Skin epidermis (tissue), 12 donors: Measurements from ENCODE around the gene ZNF283.

Experiments used
- H3K27ac ChIP-seq, 21 experiments: fragments of 200-600 bp; sonication (generic) in 11 of 21; one replicate each; pipeline ENCODE4 v1.5.0; 2020; ENCODE audit warnings: mild to moderate bottlenecking in 3 of 21, inconsistent platforms in 2 of 21, moderate library complexity in 2 of 21
- H3K4me3 ChIP-seq, 7 experiments: fragments of 200-600 bp; sonication (generic) in 2 of 7; one replicate each; pipeline ENCODE4 v1.5.0; 2020; ENCODE audit warnings: inconsistent platforms in 2 of 7, mild to moderate bottlenecking in 2 of 7, moderate library complexity in 1 of 7

ZNF283 gene

DNA sequence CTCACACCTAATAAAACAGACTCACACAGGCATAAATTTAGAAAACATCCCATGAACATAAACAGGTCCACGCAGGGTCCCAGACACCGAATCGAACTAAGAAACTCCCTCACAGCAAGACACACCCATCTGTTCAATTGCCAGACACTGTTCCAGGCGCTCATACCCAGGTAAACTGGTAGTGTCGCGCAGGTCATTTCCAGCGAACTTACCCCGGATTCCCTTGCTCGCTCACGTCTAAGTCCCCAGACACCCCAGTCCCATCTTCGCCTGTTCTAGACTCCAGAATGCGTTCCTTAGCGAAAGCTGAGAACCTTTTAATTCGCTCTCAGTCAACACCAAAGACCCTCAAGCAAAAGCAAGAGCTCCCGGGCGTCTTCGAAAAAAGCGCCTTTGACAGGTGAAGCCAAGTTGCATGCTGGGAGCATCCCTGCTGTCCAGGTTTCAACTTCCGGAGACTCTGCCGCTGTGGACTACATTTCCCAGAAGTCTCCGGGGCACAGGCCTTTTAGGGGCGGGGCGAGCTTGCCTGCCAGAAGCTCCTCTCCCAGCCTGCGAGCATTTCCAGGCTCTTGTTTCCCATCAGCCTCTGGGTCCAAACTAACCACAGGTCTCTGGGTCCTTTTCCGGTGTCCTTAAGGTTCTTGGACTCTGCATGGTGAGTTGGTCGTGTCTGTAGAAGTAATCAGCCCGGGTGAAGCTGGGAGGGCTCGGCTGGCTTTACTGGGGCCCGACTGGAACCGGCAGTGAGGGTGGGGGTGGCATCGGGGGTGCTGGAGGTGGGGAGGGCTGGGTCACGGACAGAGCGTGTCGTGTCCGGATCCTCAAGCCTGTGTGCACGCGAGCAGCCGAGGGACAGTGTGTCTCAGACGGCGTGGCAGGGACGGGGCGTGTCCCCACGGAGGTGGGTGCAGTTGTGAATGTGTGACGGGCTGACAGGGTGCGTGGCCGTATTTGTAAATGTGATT lies at the start of gene ZNF283:
Gene ZNF283, plus strand, starts transcription at position 535 of the 968 bp plus-strand sequence. CDS start 6,184 bp downstream, outside the sequence.
- Histone ChIP-seq H3K27ac (peak within 1 kb of the TSS in 18 of 21 experiments; percentile 32 to 81 (median 76)), H3K4me3 (peak within 1 kb of the TSS; percentile 44 to 76 (median 61))

DNA sequence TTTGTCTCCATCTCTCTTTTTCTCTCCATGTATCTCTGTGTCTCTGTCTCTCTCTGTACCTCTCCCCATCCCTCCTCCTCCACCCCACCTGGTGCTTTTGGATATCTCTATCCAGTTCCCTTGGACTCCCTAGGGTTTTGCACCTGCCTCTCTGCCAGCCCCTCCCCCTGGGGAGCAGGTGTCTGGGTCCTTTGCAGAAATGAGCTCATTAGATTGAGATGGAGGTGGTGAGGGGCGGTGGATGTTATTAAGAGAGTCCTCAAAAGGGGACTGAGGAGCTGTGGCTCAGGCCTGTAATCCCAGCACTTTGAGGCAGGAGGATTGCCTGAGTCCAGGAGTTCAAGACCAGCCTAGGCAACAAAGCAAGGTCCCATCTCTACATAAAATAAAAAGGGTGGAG lies 48.5 kb upstream of the ZNF283 start:
- Histone ChIP-seq H3K4me3 (peak overlapping the region in 5 of 7 experiments; percentile 14 to 47 (median 18)), H3K27ac (peak overlapping the region in 18 of 21 experiments; percentile 5 to 86 (median 69))

DNA sequence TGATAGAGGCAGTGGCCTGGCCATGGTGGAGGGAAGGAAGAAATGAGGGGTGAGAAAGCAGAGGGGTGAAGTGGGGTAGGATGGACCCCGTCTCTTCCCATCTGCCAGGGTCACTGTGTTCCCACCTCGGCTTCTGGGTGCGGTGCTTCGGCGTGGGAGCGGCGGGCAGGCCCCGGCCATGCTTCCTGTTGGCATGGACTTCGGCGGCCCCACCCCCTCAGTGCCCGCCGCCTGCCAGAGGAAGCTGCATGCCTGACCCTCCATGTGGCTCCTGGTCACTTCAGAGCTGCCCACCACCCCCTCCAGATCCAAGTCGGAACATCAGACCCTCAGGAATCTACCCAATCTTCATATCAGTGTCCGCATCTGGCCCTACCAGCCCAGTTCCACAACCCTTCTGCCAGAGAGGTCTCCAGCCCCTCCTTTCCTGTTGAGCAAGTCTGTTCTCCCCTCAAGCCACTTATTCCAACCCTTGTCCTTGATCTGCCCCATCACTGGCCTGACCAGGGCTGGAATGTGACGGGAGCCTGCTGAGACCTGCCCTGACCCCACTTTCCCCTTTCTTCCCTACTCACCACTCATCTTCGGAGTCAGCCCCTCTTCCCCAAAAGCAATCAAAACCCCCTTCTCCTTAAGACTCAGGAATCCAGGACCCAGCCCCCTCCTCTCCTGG lies 47.8 kb upstream of the ZNF283 start:
- Histone ChIP-seq H3K4me3 (peak overlapping the region; percentile 14 to 47 (median 27)), H3K27ac (peak overlapping the region in 19 of 21 experiments; percentile 37 to 86 (median 70))

DNA sequence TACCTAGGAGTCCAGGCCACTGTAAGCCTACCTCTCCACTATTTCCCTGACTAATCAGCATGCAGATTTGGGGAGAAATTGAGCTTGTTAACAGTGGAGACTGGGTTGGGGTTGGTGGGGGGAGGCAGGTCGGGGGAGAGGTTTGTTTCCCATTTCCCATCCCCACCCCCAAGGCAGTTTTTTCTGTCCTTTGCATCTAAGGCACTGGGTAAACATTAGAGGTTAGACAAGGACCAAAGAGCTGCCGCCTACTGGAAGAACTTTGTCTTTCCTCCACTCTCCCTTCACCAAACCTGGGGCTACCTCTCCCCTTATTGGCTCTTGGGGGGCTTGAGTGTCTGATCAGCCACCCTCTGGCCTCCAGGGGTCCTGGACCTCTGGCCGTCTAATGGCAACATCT lies 47.3 kb upstream of the ZNF283 start:
- Histone ChIP-seq H3K27ac (peak overlapping the region in 19 of 21 experiments; percentile 15 to 86 (median 73)), H3K4me3 (peak overlapping the region; percentile 14 to 47 (median 27))

DNA sequence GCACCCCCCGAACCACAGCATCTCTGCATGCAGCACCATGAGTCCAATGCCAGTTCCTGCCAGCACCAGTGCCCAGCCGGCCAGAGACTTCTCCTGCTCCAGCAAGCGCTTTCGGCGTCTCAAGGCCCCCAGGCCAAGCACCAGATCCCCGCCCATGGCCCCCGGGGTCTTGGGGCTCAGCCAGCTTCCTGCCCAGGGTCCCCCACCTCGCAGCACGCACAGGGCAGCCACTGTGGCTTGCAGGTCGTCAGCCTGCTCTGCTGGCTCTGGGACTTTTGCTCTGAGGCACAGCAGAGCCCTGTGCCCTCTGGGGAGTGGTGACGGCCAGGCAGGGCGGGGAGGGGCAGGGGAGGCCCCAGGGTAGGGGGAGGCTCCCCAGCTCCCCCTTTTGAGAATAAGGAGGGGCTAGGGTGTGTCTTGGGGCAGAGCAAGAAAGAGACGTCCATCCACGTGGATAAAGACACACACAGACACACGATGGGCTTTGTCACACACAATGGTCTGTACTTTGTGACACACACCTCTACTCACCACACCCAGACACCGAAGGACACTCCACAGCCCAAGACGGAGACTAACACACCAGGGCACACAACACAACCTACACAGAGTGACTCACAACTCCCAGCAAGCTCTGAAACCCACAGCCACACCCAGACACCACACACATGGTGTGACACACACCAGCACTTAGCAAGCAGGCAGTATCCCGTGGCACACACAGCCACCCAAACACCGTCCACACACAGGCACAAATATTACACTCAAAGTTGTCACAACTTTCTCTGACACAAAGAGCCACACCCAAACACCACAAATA lies 46.2 kb upstream of the ZNF283 start, which contains the start of gene KCNN4:
Gene KCNN4, minus strand, starts transcription at position 268 of the 820 bp plus-strand sequence. Its CDS starts 112 bp downstream, at position 156.
- Histone ChIP-seq H3K4me3 (peak within 1 kb of the TSS; percentile 15 to 47 (median 27)), H3K27ac (peak within 1 kb of the TSS in 20 of 21 experiments; percentile 18 to 86 (median 72))

DNA sequence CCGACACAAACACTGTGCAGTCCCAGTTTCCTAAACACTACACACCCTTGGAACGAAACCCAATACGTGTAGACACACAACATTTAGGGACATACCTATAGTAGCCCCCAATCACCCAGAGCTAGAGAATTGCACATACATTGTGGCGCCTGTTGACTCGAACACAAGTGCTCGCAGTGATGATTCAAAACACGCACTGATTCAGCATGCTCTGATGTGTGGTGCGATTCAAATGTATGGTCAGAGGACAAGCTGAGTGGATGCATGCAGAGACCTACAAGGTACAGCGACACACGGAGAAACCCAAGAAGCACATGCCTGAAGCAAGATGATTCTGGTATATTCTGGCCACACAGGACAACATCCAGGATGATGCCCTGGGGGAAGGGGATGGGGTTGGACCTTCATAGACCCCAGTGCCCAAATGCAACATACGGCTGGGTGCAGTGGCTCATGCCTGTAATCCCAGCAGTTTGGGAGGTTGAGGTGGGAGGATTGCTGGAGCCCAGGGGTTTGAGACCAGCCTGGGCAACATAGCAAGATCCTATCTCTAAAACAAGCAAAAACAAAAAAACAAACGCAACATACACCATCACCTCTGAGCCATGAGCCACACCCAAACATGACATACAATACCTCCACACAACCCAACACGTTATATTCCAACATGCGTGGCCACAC lies 45.4 kb upstream of the ZNF283 start:
- H3K4me3 ChIP-seq = no peak overlapping the region
- peak overlapping the region in 10 of 21 experiments; percentile 37 to 86 (median 74) for H3K27ac ChIP-seq

DNA sequence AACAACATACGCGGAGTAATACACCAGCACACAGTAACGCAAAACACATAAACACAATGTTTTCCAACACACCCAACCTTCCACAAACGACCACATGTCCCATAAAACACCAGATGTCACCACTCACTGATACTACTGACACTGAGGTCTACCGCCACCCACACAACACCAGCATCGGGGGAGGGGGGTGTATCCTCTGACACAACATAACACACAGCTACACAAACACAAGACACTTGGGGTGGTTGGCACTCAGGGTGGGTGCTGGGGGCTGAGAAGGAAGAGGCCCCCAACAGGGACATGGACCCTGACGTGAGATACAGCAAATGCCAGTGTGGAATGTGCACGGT lies 44.8 kb upstream of the ZNF283 start:
- Histone ChIP-seq H3K4me3 (peak overlapping the region in 1 of 7 experiments; percentile 0), H3K27ac (peak overlapping the region in 7 of 21 experiments; percentile 7 to 75 (median 33))

DNA sequence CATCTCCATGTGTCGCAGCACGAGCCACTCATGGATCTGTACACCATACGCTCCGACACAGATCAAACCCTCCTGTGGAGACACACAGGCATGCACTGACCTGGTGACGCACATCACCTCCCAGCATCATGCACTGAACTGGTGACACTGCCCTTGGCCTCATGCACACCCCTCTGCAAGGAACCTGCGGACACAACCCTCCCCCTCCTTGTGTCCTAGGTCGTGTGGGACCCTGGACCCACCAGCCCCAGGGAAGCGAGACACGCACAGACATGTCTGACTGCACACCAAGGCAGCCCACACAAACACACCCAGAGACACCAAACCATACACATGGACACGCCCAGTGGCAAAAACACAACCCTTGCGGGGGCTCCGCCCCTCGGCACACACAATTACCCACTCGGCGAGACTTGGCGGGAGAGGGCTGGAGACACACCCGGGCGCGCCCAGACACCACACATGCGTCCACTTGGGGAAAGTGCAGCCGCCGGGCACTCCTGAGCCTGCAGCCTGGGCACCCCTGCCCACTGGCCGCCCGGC lies 44.4 kb upstream of the ZNF283 start:
- Histone ChIP-seq H3K27ac (peak overlapping the region in 7 of 21 experiments; percentile 7 to 75 (median 33)), H3K4me3 (peak overlapping the region in 3 of 7 experiments; percentile 0 to 20 (median 0))

GRCh38 chr19:43783636-43784035 lies 43.5 kb upstream of the ZNF283 start:
- Histone ChIP-seq H3K4me3 (no peak overlapping the region), H3K27ac (peak overlapping the region in 15 of 21 experiments; percentile 24 to 84 (median 63))

DNA sequence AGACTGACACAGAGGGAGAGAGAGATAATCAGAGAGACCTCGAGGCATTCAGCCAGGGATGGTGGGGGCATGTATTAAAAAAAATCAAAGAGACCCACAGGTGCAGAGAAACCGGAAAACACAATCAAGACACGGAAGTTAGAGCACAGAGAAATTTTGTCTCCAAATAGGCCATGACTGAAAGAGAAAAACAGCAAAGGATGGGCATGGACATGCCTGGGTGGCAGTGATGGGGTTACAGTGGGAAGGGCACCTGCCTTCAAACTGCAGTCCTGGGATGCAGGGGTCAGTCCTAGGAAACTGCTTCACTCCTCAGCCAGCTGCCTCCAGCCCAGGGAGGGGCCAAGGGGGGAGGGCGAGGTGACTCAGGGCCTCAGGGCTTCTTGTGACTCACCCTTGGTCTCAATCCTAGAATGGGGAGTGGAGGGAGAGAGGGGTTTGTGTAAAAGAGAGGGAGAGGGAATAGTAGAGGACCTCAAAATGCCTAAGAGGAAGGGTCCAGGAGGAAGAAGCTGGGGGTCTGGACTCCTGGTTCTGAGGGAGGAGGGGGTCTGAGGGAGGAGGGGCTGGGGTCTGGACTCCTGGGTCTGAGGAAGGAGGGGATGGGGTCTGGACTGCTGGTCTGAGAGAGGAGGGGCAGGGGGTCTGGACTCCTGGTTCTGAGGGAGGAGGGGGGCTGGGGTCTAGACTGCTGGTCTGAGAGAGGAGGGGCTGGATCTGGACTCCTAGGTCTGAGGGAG lies 42.7 kb upstream of the ZNF283 start:
- H3K27ac ChIP-seq = peak overlapping the region; percentile 18 to 84 (median 67)

GRCh38 chr19:43784981-43785808 lies 41.9 kb upstream of the ZNF283 start:
- Histone ChIP-seq H3K4me3 (no peak overlapping the region), H3K27ac (peak overlapping the region; percentile 1 to 84 (median 67))

More for the DNA sequence above, 42.7 kb upstream of the ZNF283 start:
- no peak overlapping the region for H3K4me3 ChIP-seq

GRCh38 chr19:43786665-43787064 lies 40.5 kb upstream of the ZNF283 start:
- peak overlapping the region in 1 of 21 experiments; percentile 4 for H3K27ac ChIP-seq
- H3K4me3 ChIP-seq = no peak overlapping the region

DNA sequence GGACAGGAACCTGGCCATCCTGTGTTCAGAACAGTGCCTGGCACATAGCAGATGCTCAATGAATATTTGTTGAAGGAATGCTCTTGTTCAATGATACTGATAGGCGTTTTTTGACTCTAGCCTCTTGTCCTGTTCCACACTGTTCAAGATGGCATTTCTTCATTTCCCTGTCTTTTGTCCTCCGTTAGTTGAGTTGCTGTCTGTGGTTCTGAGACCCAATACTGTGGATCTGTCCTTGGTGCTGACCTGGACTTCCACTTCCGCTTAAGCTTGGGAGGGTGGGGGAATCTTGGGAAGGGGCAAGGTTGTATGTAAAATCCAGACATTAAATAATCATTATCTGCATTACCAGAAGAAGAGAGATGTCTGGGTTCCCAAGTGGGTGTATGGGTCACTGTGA lies 38.1 kb upstream of the ZNF283 start:
- no peak overlapping the region for H3K27ac ChIP-seq

DNA sequence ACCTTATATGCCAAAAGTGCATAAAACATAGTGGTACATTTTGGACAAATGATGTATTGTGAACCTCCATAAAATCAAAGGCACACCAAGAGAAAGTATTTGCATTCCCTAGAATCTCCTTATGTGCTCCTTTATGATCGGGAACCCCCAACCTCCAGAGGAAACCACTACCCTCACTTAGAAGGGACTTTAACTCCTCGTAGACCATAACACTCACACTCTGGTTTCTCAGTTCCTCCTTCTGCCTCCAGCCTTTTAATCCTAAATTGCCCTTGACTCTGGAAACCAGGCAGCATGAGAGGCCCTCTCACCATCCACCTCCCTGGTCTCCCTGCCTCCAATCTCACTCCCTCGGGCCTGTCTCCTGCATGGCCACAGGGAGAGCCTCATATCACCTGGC lies 36.5 kb upstream of the ZNF283 start:
- Histone ChIP-seq H3K4me3 (no peak overlapping the region), H3K27ac (no peak overlapping the region)

More for the DNA sequence above, 38.1 kb upstream of the ZNF283 start:
- no peak overlapping the region for H3K4me3 ChIP-seq

DNA sequence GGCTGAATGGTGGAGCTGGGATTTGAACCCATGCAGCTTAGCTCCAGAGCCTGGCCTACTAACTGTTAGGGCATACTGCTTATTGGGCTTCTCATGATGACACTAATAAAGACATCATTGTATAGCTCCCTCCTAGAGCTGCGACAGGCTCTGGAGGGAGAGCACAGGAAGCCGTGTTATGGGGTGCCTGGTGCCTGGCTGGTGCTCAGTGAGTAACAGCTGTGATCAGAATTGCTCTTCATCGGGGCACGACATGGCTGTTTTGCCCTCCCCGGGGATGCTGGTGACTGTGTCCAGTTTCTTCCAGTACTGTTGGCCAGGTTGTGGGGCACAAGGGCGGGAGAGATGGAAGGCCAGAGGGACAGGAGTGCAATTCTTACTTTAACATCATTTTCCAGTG lies 30.0 kb upstream of the ZNF283 start:
- Histone ChIP-seq H3K4me3 (no peak overlapping the region), H3K27ac (no peak overlapping the region)

- Histone ChIP-seq H3K4me3 (no peak overlapping the region), H3K27ac (no peak overlapping the region)
Measured at GRCh38 chr19:43797556-43797955, 29.6 kb upstream of the ZNF283 start.

DNA sequence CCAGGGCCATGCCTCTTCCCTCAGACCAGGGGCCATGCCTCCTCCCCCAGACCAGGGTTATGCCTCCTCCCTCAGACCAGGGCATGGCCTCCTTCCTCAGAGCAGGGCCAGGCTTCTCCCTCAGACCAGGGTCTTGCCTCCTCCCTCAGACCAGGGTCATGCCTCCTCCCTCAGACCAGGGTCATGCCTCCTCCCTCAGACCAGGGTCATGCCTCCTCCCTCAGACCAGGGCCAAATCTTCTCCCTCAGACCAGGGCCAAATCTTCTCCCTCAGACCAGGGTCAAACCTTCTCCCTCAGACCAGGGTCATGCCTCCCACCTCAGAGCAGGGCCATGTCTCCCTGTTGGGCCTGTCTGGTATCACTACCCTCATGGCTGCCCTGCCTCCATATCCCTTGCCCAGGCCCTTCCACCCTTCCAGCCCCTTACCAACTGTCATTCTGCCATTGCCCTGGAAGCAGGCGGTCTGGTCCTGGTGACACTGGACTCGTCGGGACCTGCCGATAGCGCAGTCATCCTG lies 29.0 kb upstream of the ZNF283 start:
- H3K27ac ChIP-seq = peak overlapping the region in 3 of 21 experiments; percentile 4 to 50 (median 13)

More for the DNA sequence above, 29.0 kb upstream of the ZNF283 start:
- H3K4me3 ChIP-seq = peak overlapping the region; percentile 29 to 49 (median 38)
